Skin of body (tissue), 2 donors: Measurements from ENCODE around the gene SPATS2. TPM values are rescaled to one million over a fixed set of nuclear protein-coding genes. Genes with fewer than 3 reads are reported as not detected.

ENCODE experiments used
- DNase-seq: peaks from one replicate; lab custom pipeline; 2025; lab: John Stamatoyannopoulos, UW
- total RNA-seq: library from RNA; depleted of rRNA; stranded (reverse); fragments of >200 nt; gene quantifications from one replicate; pipeline ENCODE4 v1.2.3, GENCODE V29; 2014

Gene SPATS2
- total RNA-seq, 1 donor from 2014 or later = 24.6 TPM

DNA sequence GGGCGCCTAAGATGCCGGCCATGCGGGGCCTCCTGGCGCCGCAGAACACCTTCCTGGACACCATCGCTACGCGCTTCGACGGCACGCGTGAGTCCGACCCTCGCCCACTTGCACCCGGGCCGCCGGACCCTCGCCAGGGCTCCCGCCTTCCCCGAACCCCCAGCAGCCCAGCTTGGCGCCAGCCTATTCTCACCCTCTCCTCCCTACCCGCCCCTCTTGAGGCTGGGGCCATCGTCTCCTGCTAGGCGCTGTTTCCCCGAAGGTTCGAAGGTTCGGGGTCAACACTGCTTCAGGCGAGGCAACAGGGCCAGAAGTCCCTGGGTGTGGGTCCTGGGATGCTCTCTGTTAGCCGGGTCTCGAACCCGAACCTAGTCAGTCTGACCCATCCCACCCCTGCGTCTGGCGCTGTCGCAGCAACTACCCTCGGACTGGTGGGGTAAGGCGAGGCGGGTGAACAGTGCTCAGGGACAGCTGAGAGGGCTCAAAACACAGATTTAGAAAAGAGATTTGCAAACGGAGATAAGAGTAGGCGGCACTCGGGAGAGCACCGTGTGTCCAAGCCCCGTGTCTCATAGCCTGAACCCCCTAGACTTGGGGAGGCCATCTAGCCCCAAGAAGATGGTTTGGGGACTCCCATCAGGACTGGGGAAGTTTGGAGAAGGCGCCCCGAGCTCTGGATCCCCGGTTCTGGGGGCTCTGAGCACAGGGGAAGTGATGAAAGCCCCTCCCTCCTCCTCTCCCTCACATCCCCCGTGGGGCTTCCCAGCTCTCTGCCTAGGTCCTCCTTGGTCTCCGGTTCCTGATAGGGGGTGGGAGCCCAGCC, 172.4 kb downstream of the SPATS2 start:
- no peak for DNase-seq

DNA sequence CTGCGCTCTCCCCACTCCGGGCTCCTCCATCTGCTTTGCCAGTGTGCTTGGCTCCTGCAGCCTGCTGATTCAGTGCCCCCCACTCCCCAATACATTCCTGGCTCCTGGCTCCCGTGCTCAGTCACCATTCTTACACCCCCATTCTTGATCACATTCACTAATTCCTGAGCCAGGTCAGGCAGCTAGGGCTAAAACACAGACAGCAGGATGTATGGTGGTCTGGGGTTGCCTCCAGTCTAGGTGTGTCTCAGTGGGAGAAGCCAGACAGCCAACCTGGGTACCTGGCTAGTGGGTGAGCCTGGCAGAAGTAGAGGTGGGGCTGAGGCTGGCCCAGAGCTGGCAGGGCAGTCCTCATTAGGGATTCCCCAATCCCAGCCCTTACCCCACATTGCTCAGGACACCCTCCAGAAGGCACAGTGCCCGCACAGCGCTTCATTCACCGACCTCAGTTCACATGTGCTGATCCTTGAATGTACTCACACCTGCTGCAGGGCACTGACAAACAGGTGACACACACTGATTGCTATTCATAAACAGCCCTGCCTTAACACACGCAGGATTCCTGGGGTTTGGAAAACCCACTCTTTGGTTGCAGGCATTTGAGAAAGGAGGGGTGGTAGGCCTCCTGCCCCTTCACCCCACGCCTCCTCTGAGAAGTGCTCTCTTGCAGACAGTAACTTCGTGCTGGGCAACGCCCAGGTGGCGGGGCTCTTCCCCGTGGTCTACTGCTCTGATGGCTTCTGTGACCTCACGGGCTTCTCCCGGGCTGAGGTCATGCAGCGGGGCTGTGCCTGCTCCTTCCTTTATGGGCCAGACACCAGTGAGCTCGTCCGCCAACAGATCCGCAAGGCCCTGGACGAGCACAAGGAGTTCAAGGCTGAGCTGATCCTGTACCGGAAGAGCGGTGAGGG, 173.2 kb downstream of the SPATS2 start:
- no peak for DNase-seq

DNA sequence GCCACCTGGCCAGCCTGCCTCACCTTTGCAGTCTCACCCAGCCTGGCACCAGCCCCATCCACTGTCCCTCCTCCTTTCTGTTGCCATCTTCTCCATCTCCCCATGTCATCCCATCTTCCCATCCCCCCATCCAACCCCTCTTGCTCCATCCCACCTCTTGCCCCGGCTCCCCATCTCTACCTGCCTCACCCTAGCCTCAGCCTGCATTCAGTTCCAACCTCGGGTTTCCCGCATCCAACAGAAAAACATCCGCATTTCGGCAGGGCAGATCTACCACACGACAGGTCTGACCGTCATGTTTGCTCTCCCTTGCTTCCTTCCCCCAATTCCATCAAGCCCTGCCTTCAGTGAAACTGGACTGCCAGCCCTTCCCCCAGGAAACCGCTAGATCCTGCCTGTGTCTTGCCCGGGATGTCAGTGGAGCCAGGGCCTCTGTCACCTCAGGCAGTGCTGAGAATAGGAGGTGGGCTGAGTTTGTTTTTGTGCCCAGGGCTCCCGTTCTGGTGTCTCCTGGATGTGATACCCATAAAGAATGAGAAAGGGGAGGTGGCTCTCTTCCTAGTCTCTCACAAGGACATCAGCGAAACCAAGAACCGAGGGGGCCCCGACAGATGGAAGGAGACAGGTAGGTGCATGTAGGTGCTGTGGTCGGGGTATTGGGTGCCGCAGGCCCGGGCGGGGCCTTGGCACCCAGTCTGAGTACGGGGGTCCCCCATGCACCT, 174.0 kb downstream of the SPATS2 start:
- DNase-seq = no peak

DNA sequence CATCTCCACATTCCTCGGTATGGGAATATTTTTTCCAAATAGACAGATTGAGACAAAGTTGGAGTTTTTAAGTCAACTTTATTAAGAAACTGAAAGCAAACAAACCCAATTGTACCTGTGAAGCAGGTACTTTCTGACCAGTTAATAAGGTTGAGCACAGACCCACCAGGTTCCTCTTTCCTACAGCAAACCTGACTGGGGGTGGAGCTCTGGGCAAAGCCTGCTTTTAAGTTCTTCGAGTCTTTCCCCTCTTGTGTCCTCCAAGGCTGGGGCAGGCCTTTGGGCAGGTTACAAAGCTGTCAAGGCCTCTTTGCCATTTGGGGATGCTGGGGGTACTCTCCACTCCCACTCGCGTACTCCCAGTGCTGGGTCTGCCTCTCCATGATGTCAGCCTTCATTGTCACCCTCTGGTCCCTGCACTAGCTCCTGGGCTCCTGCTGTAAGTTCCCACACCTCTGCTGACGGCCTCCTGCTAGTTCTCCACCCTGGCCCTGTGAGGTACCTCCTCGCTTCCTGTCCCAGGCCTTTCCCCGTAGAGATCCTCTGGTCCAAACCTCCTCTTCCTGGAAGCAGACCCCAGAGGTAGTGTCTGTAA, 174.7 kb downstream of the SPATS2 start:
- no peak for DNase-seq

DNA sequence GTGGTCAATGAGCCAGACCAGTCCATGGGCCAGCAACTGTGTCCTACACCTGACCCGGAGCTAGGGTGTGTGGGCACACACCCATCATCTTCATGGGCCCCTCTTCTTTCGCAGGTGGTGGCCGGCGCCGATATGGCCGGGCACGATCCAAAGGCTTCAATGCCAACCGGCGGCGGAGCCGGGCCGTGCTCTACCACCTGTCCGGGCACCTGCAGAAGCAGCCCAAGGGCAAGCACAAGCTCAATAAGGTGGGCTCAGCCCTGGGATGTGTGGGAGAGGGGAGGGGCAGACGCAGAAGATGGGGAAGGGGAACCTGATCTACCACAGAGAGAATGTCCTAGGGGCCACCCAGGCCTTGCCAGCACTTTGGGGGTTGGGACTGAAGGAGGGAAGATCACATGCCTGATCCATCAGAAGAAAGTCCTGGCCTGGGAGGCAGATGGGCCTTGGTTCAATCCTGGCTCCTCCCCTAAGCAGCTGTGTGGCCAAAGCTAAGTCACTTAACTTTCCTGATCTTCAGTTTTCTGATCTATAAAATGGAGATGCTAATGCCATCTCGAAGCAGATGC, 175.4 kb downstream of the SPATS2 start:
- no peak for DNase-seq

DNA sequence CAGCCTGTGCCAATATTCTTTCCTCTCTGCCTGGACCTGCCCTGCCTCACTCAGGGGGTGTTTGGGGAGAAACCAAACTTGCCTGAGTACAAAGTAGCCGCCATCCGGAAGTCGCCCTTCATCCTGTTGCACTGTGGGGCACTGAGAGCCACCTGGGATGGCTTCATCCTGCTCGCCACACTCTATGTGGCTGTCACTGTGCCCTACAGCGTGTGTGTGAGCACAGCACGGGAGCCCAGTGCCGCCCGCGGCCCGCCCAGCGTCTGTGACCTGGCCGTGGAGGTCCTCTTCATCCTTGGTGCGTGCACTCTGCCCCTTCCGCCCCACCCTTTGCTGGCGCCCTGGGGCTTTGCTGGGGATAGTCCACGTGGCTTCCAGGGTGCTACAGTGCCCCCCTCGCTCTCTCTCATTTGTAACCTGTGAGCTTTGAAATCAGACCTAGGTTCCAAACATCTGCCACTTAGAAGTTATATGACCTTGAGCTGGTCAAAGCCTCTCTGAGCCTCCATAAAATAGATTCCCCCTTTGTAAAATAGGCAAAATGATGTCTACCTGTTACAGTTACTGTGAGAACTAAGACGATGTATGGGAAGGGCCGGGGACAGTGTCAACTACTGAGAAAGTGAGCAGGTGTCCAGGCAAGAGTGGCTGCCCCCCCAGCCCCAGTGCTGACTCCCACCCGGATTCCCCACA, 176.1 kb downstream of the SPATS2 start:
- no peak for DNase-seq

DNA sequence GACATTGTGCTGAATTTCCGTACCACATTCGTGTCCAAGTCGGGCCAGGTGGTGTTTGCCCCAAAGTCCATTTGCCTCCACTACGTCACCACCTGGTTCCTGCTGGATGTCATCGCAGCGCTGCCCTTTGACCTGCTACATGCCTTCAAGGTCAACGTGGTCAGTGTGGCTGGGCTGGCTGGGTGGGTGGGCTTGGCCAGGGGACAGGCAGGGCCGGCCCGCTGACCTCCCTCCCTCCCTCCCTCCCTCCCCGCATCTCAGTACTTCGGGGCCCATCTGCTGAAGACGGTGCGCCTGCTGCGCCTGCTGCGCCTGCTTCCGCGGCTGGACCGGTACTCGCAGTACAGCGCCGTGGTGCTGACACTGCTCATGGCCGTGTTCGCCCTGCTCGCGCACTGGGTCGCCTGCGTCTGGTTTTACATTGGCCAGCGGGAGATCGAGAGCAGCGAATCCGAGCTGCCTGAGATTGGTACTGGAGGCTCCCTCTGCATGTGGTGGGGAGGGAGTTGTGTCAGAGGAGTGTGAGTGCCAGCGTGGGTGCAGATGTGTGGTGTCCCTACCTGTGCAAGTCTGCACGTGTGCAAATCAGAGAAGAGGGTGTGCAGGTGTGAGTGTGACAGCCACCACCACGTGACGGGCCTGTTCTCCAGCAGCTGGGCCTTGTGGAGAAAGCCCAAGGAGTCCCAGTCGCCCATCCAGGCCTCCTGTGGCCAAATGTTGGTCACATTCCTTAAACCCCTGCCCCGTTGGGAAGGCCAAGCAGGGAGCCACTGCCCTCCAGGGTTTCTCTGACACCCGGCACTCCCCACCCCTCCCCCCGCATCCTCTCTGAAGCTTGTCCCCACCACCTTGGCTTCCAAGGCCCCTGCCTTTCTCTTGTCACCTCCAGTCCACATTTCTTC, 176.9 kb downstream of the SPATS2 start:
- no peak for DNase-seq

DNA sequence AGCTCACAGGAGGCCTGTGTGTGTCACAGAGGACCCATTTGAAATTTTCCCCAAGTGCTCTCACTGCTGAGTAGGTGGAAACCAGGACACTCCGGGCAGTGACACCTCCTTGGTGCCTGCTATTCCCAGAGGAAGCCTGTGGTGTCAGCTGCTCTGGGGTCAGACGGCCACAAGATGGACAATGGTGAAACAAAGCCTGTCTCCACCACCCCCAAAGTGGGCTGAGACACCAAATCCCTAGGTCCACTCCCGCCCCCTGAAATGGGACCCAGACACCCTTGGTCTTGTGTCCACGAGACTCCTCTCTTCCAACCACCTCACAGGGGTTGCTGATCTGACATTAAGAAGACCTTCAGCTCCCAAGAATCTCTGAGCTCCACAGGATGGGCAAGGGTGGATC, 178.6 kb downstream of the SPATS2 start:
- no peak for DNase-seq

DNA sequence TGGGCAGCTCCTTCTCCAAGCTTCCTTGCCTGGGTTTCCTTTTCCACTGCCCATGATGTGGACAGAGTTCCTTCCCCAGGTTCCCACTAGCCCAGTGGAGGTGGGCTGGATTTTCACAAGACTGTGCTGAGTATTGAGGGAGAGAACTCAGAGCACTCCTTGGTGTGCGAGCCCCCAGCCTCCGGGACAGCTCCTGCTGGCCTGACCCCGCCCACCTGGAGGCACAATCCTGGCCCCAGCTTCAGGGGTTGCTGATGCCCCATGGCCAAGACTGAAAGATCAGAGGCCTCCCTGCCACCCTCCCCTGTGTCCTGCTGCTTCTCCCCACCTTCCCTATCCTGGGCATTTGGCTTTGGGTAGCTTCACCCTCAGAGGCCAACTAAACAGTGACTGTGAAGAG, 179.2 kb downstream of the SPATS2 start:
- DNase-seq = no peak

DNA sequence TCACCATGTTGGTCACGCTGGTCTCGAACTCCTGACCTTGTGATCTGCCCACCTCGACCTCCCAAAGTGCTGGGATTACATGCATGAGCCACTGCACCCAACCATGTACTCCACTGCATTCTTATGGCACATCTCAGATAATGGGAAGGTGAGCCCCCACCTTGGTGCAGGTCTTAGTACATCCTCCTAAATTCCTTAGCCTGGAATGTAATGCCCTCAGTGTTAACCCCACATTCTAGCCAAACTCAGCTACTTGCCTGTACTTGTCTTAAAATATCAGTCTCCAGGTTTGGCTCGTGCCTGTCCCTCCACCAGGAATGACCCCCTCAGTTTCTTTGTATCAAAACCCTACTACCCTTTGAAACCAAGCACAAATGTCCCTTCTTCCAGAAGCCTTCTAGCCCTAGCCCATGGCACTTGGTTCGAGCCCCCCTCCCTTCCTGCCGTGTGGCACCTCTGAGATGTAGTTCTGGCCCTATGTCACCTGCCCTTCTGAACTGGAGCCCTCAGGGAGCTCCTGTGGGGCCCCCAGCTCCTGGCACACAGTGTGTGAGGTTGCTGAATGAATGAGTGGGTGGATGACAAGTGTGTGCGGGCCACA, 179.9 kb downstream of the SPATS2 start:
- DNase-seq = no peak

DNA sequence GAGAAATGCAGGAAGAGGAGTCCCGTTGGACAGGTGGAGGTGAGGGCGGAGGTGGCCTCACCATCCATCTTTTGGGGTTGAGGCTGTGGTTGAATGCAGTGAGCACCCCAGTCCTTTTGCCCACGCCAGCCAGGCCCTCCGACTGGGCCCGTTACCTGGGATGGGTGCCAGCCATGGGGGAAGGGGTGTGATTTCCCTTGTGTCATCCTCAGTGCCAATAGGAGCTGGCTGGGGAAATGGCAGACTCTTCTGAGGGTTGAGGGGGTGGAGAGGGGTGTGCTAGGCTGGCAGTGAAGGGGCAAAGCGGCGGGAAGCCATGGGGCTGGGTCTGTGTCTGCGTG, 181.2 kb downstream of the SPATS2 start:
- DNase-seq = no peak

DNA sequence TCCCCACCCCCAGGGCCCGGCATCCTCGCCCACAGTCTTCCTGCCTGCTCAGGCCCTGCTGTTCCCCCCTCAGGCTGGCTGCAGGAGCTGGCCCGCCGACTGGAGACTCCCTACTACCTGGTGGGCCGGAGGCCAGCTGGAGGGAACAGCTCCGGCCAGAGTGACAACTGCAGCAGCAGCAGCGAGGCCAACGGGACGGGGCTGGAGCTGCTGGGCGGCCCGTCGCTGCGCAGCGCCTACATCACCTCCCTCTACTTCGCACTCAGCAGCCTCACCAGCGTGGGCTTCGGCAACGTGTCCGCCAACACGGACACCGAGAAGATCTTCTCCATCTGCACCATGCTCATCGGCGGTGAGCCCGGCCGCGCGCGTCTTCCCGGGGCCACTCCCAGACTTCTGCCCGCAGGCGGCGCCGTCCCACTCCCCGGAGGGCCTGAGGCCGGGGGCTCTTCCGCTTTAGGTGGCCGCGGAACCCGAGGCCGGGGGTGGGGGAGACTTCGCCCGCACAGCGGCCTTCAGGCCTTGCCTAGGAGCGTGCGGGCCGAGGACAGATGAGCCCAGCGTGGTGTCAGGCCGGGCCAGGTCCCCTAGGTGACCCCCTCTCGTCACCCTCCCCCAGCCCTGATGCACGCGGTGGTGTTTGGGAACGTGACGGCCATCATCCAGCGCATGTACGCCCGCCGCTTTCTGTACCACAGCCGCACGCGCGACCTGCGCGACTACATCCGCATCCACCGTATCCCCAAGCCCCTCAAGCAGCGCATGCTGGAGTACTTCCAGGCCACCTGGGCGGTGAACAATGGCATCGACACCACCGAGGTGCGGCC, 181.8 kb downstream of the SPATS2 start:
- no peak for DNase-seq

DNA sequence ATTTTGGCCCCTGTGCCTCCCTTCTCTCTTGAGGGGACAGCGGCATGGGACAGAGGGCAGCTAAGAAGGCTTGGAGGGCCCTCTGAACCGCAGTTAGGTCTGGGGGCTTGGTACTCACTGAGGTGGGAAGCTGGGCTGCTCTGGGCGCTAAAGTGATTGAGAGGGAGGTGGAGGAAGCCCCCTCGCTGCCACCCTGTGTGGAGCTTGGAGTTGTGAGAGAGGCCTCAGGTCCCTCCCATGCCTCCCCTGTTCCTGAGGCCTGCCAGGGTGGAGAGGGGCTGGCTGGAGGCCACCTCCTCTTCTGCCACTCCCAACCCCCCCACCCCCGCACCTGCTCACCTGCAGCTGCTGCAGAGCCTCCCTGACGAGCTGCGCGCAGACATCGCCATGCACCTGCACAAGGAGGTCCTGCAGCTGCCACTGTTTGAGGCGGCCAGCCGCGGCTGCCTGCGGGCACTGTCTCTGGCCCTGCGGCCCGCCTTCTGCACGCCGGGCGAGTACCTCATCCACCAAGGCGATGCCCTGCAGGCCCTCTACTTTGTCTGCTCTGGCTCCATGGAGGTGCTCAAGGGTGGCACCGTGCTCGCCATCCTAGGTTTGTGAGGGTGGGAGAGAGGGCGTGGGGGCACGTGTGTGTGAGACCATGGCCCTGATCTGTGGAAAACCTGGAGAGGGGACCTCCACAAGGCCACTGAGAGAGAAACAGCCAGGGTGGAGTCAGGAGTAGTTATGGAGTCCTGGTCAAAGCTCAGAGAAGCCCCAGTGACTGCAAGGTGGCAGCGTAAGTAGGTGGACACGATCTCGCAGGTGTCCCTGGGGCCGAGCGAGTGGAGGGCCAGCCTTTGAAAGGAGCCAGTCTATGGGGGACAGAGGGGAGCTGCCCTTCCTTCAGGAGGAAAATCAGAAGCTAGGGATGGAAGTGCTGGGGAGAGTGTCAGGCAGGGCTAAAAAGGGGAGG, 182.8 kb downstream of the SPATS2 start:
- no peak for DNase-seq

DNA sequence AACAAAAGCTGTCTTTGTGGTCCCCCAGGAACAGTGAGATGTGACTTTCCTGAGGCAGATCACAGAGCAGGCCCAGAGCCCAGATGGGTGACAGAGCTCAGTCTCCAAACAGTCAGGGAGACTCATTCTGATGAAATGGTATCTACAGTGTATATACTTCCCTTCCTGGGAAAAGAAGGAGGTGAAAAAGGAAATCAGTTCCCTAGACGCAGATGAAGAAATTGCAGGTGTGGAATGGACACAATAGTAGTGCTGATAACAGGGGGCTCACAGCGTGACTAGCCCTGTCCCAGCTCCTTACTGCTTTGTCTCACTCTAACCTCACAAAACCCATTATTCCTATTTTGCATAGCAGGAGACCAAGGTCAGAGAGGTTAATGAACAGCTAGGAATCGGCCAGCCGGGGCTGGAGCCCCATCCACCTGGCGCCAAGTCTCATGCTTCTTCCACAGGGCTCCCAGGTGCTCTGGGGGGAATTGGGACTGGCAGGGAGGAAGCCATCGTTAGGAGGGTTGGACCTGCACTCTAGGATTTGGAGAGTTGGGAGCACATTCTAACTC, 183.5 kb downstream of the SPATS2 start:
- no peak for DNase-seq

DNA sequence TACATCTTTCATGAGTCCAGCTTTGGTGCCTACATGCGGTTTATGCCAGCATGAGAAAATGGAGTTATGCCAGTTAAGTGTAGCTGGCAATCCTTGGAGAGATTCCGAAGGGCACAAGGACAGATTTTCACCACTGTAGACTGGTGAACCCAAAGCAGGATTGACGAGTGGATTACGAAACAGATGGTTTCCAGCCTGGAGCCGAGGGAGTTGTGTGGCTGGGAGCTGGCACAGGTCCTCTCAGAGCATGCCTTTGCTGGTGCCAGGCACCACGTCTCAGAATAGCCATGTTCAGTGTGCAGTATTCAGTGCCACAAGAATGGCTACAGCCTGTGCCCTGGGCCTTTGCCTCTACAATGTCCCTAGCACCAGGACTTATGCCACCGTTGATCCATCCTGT, 184.8 kb downstream of the SPATS2 start:
- no peak for DNase-seq

DNA sequence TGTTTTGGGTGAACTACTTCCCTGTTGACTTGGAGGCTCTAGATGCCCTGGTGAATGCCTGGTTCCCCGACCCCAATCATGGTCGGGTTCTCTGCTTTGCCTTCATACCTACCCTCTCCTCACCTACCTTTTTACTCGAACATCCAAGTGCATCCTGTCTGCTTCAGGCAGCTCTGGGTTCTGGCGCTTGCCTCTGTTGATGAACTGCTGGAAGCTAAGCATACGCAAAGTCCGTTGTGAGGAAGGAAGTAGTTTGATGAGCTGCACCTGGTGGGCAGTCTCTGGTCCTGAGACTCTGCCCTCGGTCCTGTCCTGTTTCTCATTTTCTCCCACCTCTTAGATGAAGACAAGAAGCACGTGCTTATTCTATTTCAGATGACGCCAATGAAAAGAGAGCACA, 185.2 kb downstream of the SPATS2 start:
- no peak for DNase-seq

DNA sequence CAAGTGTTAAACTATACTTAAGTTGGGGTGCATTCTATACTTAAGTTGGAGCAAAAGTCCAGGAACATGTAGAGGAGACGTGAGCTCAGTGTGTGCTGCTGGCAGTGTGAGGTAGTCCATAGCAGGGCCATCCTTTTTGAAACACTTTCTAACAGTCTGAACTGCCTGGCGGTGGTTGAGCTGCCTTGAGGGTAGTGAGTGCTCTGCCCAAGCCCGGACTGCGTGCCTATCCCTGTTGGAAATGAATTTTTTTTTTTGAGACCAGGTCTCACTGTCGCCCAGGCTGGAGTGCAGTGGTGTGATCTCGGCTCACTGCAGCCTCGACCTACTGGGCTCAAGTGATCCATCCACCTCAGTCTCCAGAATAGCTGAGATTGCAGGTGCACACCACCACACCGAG, 185.6 kb downstream of the SPATS2 start:
- DNase-seq = no peak
